Measurements from ENCODE around the gene PLCXD1.
"Not testable (repeated sequence)": the region's sequence is repeated elsewhere in the genome, so short reads cannot be mapped to it uniquely, and the experiment has no call there.

Gene PLCXD1

GRCh38 chrX:318068-318738 lies 37.0 kb downstream of the PLCXD1 start:
- no peak for DNase-seq

GRCh38 chrX:318739-319578 lies 37.8 kb downstream of the PLCXD1 start, which contains the start of gene GTPBP6:
Gene GTPBP6 (minus strand): TSS chrX:318796. CDS start chrX:318787, 9 bp downstream.
- no peak for DNase-seq

- DNase-seq, result no peak
Observed at GRCh38 chrX:319579-320125, 38.5 kb downstream of the PLCXD1 start.

- DNase-seq, result no peak
Observed at GRCh38 chrX:320126-320783, 39.1 kb downstream of the PLCXD1 start.

- no peak for DNase-seq
Observed at GRCh38 chrX:323721-324628, 42.8 kb downstream of the PLCXD1 start.

- DNase-seq, result not testable (repeated sequence)
Observed at GRCh38 chrX:324664-325063, 43.5 kb downstream of the PLCXD1 start.

GRCh38 chrX:327660-328126 lies 46.5 kb downstream of the PLCXD1 start:
- no peak for DNase-seq

GRCh38 chrX:329291-329910 lies 48.2 kb downstream of the PLCXD1 start:
- no peak for DNase-seq

GRCh38 chrX:330141-330725 lies 49.1 kb downstream of the PLCXD1 start:
- DNase-seq, result not testable (repeated sequence)

- DNase-seq, result no peak
Observed at GRCh38 chrX:330726-331150, 49.6 kb downstream of the PLCXD1 start.

- DNase-seq, result no peak
Observed at GRCh38 chrX:331151-331824, 50.1 kb downstream of the PLCXD1 start.

- no peak for DNase-seq
Observed at GRCh38 chrX:331825-332495, 50.8 kb downstream of the PLCXD1 start.

- no peak for DNase-seq
Observed at GRCh38 chrX:332496-332860, 51.3 kb downstream of the PLCXD1 start.

GRCh38 chrX:332916-333610 lies 51.9 kb downstream of the PLCXD1 start:
- no peak for DNase-seq

GRCh38 chrX:333611-334311 lies 52.6 kb downstream of the PLCXD1 start:
- DNase-seq, result no peak

- DNase-seq, result no peak
Observed at GRCh38 chrX:334331-334891, 53.2 kb downstream of the PLCXD1 start.

- DNase-seq, result no peak
Observed at GRCh38 chrX:334971-335757, 54.0 kb downstream of the PLCXD1 start.

GRCh38 chrX:335758-336155 lies 54.6 kb downstream of the PLCXD1 start:
- DNase-seq, result no peak
